Activated B cell treated with CpG ODN at 0.5 μM for 24 hours (primary cell): Measurements from ENCODE around the gene GABRB3. TPM values are rescaled to one million over a fixed set of nuclear protein-coding genes. Genes with fewer than 3 reads are reported as not detected.

Source experiments
- ATAC-seq: fragments of 200-7000 bp; cut with Tn5 transposase; one replicate; pipeline ENCODE4 v1.10.0; 2021; ENCODE audit warnings: low read depth, mild to moderate bottlenecking, moderate library complexity
- CTCF ChIA-PET: fragments of 350-600 bp; sonication (Branson Sonifier 250); formaldehyde crosslinking; loops from one replicate; lab custom pipeline; 2021; ENCODE audit warnings: antibody characterized with exemption; lab: Charles Lee
- POLR2A ChIA-PET: fragments of 350-600 bp; sonication (Branson Sonifier 250); formaldehyde crosslinking; loops from one replicate; lab custom pipeline; 2021; ENCODE audit warnings: antibody characterized with exemption; lab: Charles Lee
- DNase-seq: peaks from one replicate; pipeline ENCODE4 v3.0.0; 2022
- H3K27ac Mint-ChIP-seq: one replicate; pipeline ENCODE4 v1.8.0; 2020; ENCODE audit warnings: mixed read lengths
- H3K27me3 Mint-ChIP-seq: one replicate; pipeline ENCODE4 v1.8.0; 2021; ENCODE audit warnings: mixed read lengths
- H3K36me3 Mint-ChIP-seq: one replicate; pipeline ENCODE4 v1.8.0; 2021; ENCODE audit warnings: low read depth, mixed read lengths
- H3K4me1 Mint-ChIP-seq: one replicate; pipeline ENCODE4 v1.8.0; 2021; ENCODE audit warnings: mixed read lengths
- H3K4me3 Mint-ChIP-seq: one replicate; pipeline ENCODE4 v1.8.0; 2020; ENCODE audit warnings: mild to moderate bottlenecking, mixed read lengths
- H3K9me3 Mint-ChIP-seq: one replicate; pipeline ENCODE4 v1.8.0; 2020; ENCODE audit warnings: mixed read lengths
- intact Hi-C: fragments of 100-400 bp; cut with micrococcal nuclease; formaldehyde crosslinking; loops from one replicate; pipeline ENCODE4 v1.15.1; 2024
- total RNA-seq: library from RNA; stranded (reverse); gene quantifications from 2 replicates; pipeline ENCODE4 v1.2.3, GENCODE V29; 2022
- TF ChIP-seq, protein P1 (sequence below): fragments of 200-600 bp; IDR thresholded peaks from one replicate; pipeline ENCODE4 v1.8.0; 2022; ENCODE audit warnings: antibody characterized with exemption, mild to moderate bottlenecking

Gene GABRB3
- total RNA-seq, 1 donor from 2014 or later = not detected

DNA sequence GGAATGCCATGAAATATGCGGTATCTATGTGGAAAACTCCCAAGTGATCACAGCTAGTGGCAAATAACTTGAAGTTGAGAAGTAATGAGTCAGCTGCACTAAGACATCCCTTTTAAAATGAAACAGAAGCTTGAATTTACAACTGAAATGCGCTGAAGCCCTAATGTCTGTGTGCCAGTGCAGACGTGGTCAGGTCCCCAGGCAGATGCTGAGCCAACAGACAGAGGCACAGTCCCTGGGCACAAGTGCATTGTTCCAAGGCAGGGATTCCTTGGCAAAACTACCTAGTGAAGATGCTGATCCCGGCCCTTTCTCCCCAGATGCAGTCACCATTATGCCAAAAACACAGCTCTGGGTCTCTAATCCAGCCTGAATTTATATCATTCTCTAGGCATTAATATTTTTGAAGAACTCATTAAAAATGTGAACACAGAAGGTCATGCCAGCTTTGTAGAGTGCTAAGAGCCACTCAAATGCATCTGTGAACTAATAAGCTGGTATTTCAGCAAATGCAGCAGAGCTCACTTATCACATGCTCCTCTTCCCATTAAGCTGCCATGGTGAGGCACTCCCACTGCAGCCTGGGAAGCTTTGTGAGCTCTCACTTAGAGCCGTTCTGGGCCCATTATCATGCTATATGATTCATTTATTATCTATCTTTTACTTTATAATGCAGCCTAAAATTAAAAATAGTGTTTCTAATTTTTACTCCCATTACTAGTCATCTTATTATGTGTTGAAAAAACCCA is 200.1 kb downstream of the GABRB3 start:
- Mint-ChIP-seq H3K27ac (no peak overlapping the region), H3K27me3 (no peaks in the 10 kb centered on the region), H3K36me3 (no peaks in the 10 kb centered on the region), H3K4me1 (no peaks in the 10 kb centered on the region), H3K4me3 (no peak overlapping the region), H3K9me3 (peaks cover 18% of the 10 kb centered on the region)
- ATAC-seq (no peak), DNase-seq (no peak)
- TF ChIP-seq, protein P1, sequence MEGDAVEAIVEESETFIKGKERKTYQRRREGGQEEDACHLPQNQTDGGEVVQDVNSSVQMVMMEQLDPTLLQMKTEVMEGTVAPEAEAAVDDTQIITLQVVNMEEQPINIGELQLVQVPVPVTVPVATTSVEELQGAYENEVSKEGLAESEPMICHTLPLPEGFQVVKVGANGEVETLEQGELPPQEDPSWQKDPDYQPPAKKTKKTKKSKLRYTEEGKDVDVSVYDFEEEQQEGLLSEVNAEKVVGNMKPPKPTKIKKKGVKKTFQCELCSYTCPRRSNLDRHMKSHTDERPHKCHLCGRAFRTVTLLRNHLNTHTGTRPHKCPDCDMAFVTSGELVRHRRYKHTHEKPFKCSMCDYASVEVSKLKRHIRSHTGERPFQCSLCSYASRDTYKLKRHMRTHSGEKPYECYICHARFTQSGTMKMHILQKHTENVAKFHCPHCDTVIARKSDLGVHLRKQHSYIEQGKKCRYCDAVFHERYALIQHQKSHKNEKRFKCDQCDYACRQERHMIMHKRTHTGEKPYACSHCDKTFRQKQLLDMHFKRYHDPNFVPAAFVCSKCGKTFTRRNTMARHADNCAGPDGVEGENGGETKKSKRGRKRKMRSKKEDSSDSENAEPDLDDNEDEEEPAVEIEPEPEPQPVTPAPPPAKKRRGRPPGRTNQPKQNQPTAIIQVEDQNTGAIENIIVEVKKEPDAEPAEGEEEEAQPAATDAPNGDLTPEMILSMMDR = no peak
- POLR2A ChIA-PET = no interaction called here
- CTCF ChIA-PET = no interaction called here
- intact Hi-C loops = no loop called here

DNA sequence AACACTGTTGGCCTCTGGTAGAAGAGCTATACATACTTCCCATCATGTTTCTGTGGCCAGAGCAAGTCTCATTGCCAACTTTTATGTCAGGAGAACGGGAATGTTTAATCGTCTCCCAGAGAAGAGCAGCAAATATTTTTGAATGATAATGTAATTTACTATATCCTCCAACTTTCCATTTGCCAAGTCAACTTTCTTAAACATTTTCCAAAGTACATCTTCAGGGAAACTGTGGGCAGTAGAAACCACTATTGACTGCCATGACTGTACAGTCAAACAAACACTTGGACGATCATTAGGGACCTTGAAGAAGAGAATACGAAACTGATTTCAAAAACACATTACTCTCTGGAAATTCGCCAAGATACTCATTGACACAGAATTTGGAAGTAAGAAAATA is 201.5 kb downstream of the GABRB3 start:
- ATAC-seq = no peak
- H3K36me3 Mint-ChIP-seq = no peaks in the 10 kb centered on the region
- ChIA-PET POLR2A (no interaction called here), CTCF (no interaction called here)
- no peak overlapping the region for H3K4me3 Mint-ChIP-seq
- DNase-seq = no peak
- peaks cover 11% of the 10 kb centered on the region for H3K9me3 Mint-ChIP-seq
- no peak overlapping the region for H3K27ac Mint-ChIP-seq
- no peaks in the 10 kb centered on the region for H3K4me1 Mint-ChIP-seq
- intact Hi-C loops = no loop called here
- TF ChIP-seq, protein P1 = no peak
- no peaks in the 10 kb centered on the region for H3K27me3 Mint-ChIP-seq

DNA sequence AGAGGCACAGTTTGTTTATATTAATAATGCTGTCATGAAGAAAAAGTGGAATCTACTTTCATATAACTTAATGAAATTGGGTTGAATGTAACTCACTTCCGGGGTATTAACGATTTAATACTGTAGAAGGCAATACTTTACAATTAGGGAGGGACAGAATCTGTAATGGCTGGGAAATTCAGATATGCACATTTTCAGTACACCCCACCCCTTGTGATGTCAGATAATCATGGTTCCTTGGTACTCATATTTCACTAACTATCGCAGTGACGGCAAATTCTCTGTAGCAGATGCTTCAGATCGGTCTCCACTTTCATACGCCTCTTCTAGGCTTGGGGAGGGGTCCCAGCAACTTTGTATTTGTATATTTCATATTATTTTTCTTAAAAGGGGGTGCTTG is 207.3 kb downstream of the GABRB3 start:
- Mint-ChIP-seq H3K36me3 (no peaks in the 10 kb centered on the region), H3K4me3 (no peak overlapping the region), H3K4me1 (no peaks in the 10 kb centered on the region), H3K27me3 (no peaks in the 10 kb centered on the region), H3K27ac (no peak overlapping the region), H3K9me3 (peaks cover 8% of the 10 kb centered on the region)
- DNase-seq = no peak
- CTCF ChIA-PET = no interaction called here
- POLR2A ChIA-PET = no interaction called here
- intact Hi-C loops = no loop called here
- TF ChIP-seq, protein P1 = no peak
- no peak for ATAC-seq

DNA sequence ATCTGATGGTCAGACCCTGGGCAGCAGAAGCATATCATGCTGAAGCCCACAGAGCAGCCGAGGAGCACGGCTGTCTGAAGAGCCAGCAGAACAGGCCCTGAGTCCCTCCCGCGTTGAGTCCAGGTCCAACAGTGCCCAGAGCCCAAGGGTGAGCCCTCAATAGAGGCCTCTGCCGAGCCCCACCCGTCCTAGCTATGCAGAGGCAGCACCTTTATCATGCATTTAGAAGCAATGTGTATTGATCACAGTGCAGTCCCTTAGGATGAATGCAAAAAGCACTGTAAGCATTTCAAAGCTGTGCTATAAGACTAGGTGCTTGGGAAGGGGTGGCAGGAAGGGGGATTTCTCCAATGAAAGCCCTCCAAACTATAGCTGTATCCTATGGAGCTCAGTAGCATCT is 208.5 kb downstream of the GABRB3 start:
- intact Hi-C loops = no loop called here
- TF ChIP-seq, protein P1 = no peak
- Mint-ChIP-seq H3K36me3 (no peaks in the 10 kb centered on the region), H3K4me3 (no peak overlapping the region), H3K9me3 (peaks cover 9% of the 10 kb centered on the region), H3K27ac (no peak overlapping the region), H3K27me3 (no peaks in the 10 kb centered on the region), H3K4me1 (no peaks in the 10 kb centered on the region)
- ChIA-PET POLR2A (no interaction called here), CTCF (no interaction called here)
- DNase-seq (no peak), ATAC-seq (no peak)

DNA sequence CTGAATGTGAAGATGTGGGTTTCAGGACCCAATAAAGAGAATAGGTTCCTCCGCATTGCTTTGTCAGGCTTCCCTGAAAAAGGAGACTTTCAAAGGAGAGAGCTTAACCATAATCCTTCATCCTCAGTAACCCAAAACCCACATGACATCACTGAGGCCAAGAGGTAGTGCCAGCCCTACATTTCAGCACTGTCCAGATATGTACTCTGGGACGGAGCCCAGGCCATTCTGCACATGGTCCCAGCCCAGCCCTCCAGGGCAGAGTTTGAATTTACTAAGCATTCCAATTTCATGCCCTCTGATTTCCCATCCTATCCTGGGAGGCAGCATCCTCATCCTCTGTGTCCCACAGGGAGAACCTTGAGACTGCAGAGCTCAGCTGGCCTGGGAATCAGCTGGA is 210.5 kb downstream of the GABRB3 start:
- Mint-ChIP-seq H3K27ac (no peak overlapping the region), H3K36me3 (no peaks in the 10 kb centered on the region), H3K27me3 (no peaks in the 10 kb centered on the region), H3K4me1 (no peaks in the 10 kb centered on the region), H3K4me3 (no peak overlapping the region), H3K9me3 (peaks cover 8% of the 10 kb centered on the region)
- ChIA-PET CTCF (no interaction called here), POLR2A (no interaction called here)
- ATAC-seq = no peak
- TF ChIP-seq, protein P1 = no peak
- intact Hi-C loops = no loop called here
- no peak for DNase-seq
